H9 (cell line): Measurements from ENCODE around the gene FAM3C. TPM values are rescaled to one million over a fixed set of nuclear protein-coding genes. Genes with fewer than 3 reads are reported as not detected.

ENCODE experiments used
- DNase-seq: peaks from one replicate; pipeline ENCODE4 v3.0.0-alpha.2; 2017
- H2AFZ ChIP-seq: one replicate; pipeline ENCODE4 v1.6.1; 2013; ENCODE audit warnings: mild to moderate bottlenecking, low read length, control low read depth, moderate library complexity
- H2AK5ac ChIP-seq: 2 replicates; pipeline ENCODE4 v1.6.1; 2013; ENCODE audit warnings: low read length, control low read depth, mixed read lengths; ENCODE audit not compliant: insufficient read length
- H2BK120ac ChIP-seq: one replicate; pipeline ENCODE4 v1.6.1; 2013; ENCODE audit warnings: low read depth, mild to moderate bottlenecking, low read length, control low read depth, inconsistent platforms; ENCODE audit not compliant: poor library complexity, severe bottlenecking
- H2BK12ac ChIP-seq: 2 replicates; pipeline ENCODE4 v1.6.1; 2013; ENCODE audit warnings: low read length, control low read depth, mixed read lengths, low read depth; ENCODE audit not compliant: insufficient read length
- H2BK15ac ChIP-seq: 2 replicates; pipeline ENCODE4 v1.6.1; 2013; ENCODE audit warnings: low read depth, low read length, control low read depth
- H2BK20ac ChIP-seq: one replicate; pipeline ENCODE4 v1.6.1; 2013; ENCODE audit warnings: low read depth, mild to moderate bottlenecking, low read length, control low read depth, inconsistent platforms; ENCODE audit not compliant: poor library complexity, severe bottlenecking
- H2BK5ac ChIP-seq: 2 replicates; pipeline ENCODE4 v1.6.1; 2013; ENCODE audit warnings: low read length, control low read depth, mixed read lengths; ENCODE audit not compliant: insufficient read length
- H3K14ac ChIP-seq: 2 replicates; pipeline ENCODE4 v1.6.1; 2013; ENCODE audit warnings: low read length, control low read depth; ENCODE audit not compliant: insufficient read depth
- H3K18ac ChIP-seq: 2 replicates; pipeline ENCODE4 v1.6.1; 2013; ENCODE audit warnings: low read depth, mild to moderate bottlenecking, mixed read lengths, low read length, control low read depth; ENCODE audit not compliant: insufficient read length
- H3K23ac ChIP-seq: 2 replicates; pipeline ENCODE4 v1.6.1; 2013; ENCODE audit warnings: low read length, control low read depth, mixed read lengths, low read depth; ENCODE audit not compliant: insufficient read length
- H3K23me2 ChIP-seq: 2 replicates; pipeline ENCODE4 v1.6.1; 2013; ENCODE audit warnings: low read depth, mild to moderate bottlenecking, mixed read lengths, low read length, control low read depth; ENCODE audit not compliant: insufficient read length, poor library complexity, severe bottlenecking
- H3K27ac ChIP-seq: 2 replicates; pipeline ENCODE4 v1.5.1; 2013; ENCODE audit warnings: low read length, control low read depth, mixed read lengths, low read depth; ENCODE audit not compliant: insufficient read length
- H3K27me3 ChIP-seq: 2 replicates; pipeline ENCODE4 v1.6.1; 2013; ENCODE audit warnings: low read length, control low read depth, inconsistent platforms; ENCODE audit not compliant: insufficient read depth
- H3K4ac ChIP-seq: 2 replicates; pipeline ENCODE4 v1.6.1; 2013; ENCODE audit warnings: low read depth, mild to moderate bottlenecking, control low read depth, inconsistent platforms, low read length, moderate library complexity
- H3K4me1 ChIP-seq: 2 replicates; pipeline ENCODE4 v1.6.1; 2013; ENCODE audit warnings: low read length, control low read depth, inconsistent platforms; ENCODE audit not compliant: insufficient read depth
- H3K4me2 ChIP-seq: 2 replicates; pipeline ENCODE4 v1.6.1; 2013; ENCODE audit warnings: low read length, control low read depth, mixed read lengths; ENCODE audit not compliant: insufficient read length, insufficient read depth
- H3K56ac ChIP-seq: 2 replicates; pipeline ENCODE4 v1.6.1; 2013; ENCODE audit warnings: low read depth, mild to moderate bottlenecking, mixed read lengths, low read length, control low read depth; ENCODE audit not compliant: insufficient read length
- H3K79me1 ChIP-seq: 2 replicates; pipeline ENCODE4 v1.6.1; 2013; ENCODE audit warnings: low read depth, mild to moderate bottlenecking, moderate library complexity, low read length, control low read depth, inconsistent platforms; ENCODE audit not compliant: insufficient read depth, poor library complexity, severe bottlenecking
- H3K79me2 ChIP-seq: 2 replicates; pipeline ENCODE4 v1.6.1; 2013; ENCODE audit warnings: low read length, control low read depth, inconsistent platforms; ENCODE audit not compliant: insufficient read depth
- H3K9ac ChIP-seq: 2 replicates; pipeline ENCODE4 v1.6.1; 2013; ENCODE audit warnings: low read length, control low read depth, mixed read lengths; ENCODE audit not compliant: insufficient read length; ENCODE audit errors: extremely low read depth
- H3K9me3 ChIP-seq: one replicate; pipeline ENCODE4 v1.6.1; 2013; ENCODE audit warnings: low read depth, low read length, inconsistent platforms; ENCODE audit not compliant: control insufficient read depth
- H3T11ph ChIP-seq: one replicate; pipeline ENCODE4 v1.6.1; 2013; ENCODE audit warnings: mild to moderate bottlenecking, low read length, control low read depth, inconsistent platforms
- H4K20me1 ChIP-seq: one replicate; pipeline ENCODE4 v1.6.1; 2013; ENCODE audit not compliant: control insufficient read depth, insufficient read length, insufficient read depth
- H4K5ac ChIP-seq: 2 replicates; pipeline ENCODE4 v1.6.1; 2013; ENCODE audit warnings: low read depth, mild to moderate bottlenecking, mixed read lengths, low read length, control low read depth; ENCODE audit not compliant: insufficient read length
- H4K8ac ChIP-seq: replicated peaks from 2 replicates; pipeline ENCODE4 v1.6.1; 2013; ENCODE audit warnings: low read length, control low read depth, mixed read lengths, low read depth; ENCODE audit not compliant: insufficient read length
- H4K91ac ChIP-seq: 2 replicates; pipeline ENCODE4 v1.6.1; 2013; ENCODE audit warnings: low read depth, mild to moderate bottlenecking, moderate library complexity, mixed read lengths, low read length, control low read depth; ENCODE audit not compliant: insufficient read length
- H3K27ac Mint-ChIP-seq, 3 experiments: 2 replicates in 2 of 3; 3 replicates in 1 of 3; pipeline ENCODE4 v1.8.0; 2020 to 2021; ENCODE audit warnings: mixed read lengths in 3 of 3, mild to moderate bottlenecking in 1 of 3, moderate library complexity in 1 of 3
- H3K27me3 Mint-ChIP-seq: 2 replicates; pipeline ENCODE4 v1.8.0; 2021; ENCODE audit warnings: low read depth, mild to moderate bottlenecking, moderate library complexity, mixed read lengths
- H3K36me3 Mint-ChIP-seq, 3 experiments: 2 replicates in 2 of 3; 3 replicates in 1 of 3; pipeline ENCODE4 v1.8.0; 2020 to 2021; ENCODE audit warnings: low read depth in 3 of 3, mixed read lengths in 3 of 3; ENCODE audit not compliant: insufficient read depth in 1 of 3
- H3K4me1 Mint-ChIP-seq, 2 experiments: 2 replicates each; pipeline ENCODE4 v1.8.0; 2020; ENCODE audit warnings: mixed read lengths in 2 of 2
- H3K4me3 Mint-ChIP-seq, 2 experiments: 2 replicates in 1 of 2; 3 replicates in 1 of 2; pipeline ENCODE4 v1.8.0; 2020 to 2021; ENCODE audit warnings: mild to moderate bottlenecking in 2 of 2, mixed read lengths in 2 of 2, moderate library complexity in 1 of 2
- H3K9me3 Mint-ChIP-seq, 2 experiments: 2 replicates in 1 of 2; 3 replicates in 1 of 2; pipeline ENCODE4 v1.8.0; 2020; ENCODE audit warnings: mild to moderate bottlenecking in 2 of 2, mixed read lengths in 2 of 2, moderate library complexity in 1 of 2
- WGBS: extraction: QIAGEN DNeasy Blood & Tissue Kit; methylation state at CpG from one replicate; pipeline ENCODE4 v1.1.7; 2013; ENCODE audit warnings: missing lambda C conversion rate, low lambda C conversion rate, mixed read lengths; ENCODE audit not compliant: insufficient read length; ENCODE audit errors: extremely low coverage; 5-methylcytosine and 5-hydroxymethylcytosine counted together
- total RNA-seq: library from RNA; stranded (reverse); gene quantifications from 2 replicates; pipeline ENCODE4 v1.2.1, GENCODE V29; 2021
- TF ChIP-seq, protein P1 (sequence below): fragments of 200-600 bp; sonication (generic); conservative IDR thresholded peaks from 3 replicates; pipeline ENCODE4 v1.8.0; 2021; ENCODE audit warnings: antibody characterized with exemption, mild to moderate bottlenecking

Gene FAM3C
- total RNA-seq, 1 experiment from 2014 or later: 64.5 TPM

DNA sequence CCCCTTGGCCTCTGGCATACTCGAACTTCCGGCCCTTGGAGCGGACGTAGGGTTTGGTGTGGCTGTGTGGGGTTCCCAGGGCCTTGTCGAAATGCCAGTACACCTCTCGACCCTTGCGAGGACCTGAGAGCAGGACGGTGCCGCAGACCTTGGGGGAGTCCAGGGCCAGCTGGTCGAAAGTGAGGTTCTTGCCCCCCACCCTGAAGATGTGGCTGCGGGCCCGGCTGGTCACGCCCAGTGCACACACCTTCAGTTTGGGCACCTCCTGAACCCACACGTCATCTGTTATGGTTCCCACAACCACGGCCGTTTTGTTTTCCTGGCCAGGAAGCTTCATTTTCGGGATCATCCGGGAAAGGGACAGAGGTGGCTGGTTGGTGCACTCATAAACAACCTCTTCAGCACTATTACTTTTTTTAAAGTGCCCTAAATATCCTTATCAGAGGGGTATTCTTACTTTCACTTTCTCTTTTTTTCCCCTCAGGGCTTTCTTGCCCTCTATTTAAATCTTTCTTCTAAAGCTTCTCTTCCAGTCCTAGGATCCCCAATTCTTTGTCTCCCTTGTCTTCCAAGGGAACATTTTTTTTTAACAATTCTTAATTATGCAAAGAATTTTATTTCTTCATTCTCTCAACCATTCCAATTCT lies 44.9 kb upstream of the FAM3C start:
- no peaks in the 10 kb centered on the region for H3K79me2 ChIP-seq
- no peak overlapping the region for H3K56ac ChIP-seq
- H2AK5ac ChIP-seq: no peak overlapping the region
- H3K27me3 ChIP-seq: no peaks in the 10 kb centered on the region
- H4K8ac ChIP-seq: no peak overlapping the region
- no peak overlapping the region for H3K27ac ChIP-seq
- H3K9me3 Mint-ChIP-seq: peaks cover 9 to 14% of the 10 kb centered on the region in 2 experiments
- H3K4me3 Mint-ChIP-seq: no peak overlapping the region
- no peaks in the 10 kb centered on the region for H4K20me1 ChIP-seq
- H3K9ac ChIP-seq: no peak overlapping the region
- H2BK120ac ChIP-seq: no peak overlapping the region
- no peaks in the 10 kb centered on the region for H3K9me3 ChIP-seq
- no peak overlapping the region for H3K23ac ChIP-seq
- TF ChIP-seq, protein P1, sequence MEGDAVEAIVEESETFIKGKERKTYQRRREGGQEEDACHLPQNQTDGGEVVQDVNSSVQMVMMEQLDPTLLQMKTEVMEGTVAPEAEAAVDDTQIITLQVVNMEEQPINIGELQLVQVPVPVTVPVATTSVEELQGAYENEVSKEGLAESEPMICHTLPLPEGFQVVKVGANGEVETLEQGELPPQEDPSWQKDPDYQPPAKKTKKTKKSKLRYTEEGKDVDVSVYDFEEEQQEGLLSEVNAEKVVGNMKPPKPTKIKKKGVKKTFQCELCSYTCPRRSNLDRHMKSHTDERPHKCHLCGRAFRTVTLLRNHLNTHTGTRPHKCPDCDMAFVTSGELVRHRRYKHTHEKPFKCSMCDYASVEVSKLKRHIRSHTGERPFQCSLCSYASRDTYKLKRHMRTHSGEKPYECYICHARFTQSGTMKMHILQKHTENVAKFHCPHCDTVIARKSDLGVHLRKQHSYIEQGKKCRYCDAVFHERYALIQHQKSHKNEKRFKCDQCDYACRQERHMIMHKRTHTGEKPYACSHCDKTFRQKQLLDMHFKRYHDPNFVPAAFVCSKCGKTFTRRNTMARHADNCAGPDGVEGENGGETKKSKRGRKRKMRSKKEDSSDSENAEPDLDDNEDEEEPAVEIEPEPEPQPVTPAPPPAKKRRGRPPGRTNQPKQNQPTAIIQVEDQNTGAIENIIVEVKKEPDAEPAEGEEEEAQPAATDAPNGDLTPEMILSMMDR: no peak
- no peak overlapping the region for H4K5ac ChIP-seq
- peaks cover 4 to 17% (median 8%) of the 10 kb centered on the region in 3 experiments; a peak in 6 of 7 replicates for H3K36me3 Mint-ChIP-seq
- H3K4me1 ChIP-seq: no peaks in the 10 kb centered on the region; the same call in 1 of the 2 replicates
- H3K4me1 Mint-ChIP-seq: peaks cover 16 to 19% of the 10 kb centered on the region in 2 experiments
- no peak overlapping the region for H3K14ac ChIP-seq
- H3K4ac ChIP-seq: no peak overlapping the region
- peak overlapping the region; percentile 50 for H3K18ac ChIP-seq
- no peaks in the 10 kb centered on the region for H3K79me1 ChIP-seq
- no peak overlapping the region for H2BK5ac ChIP-seq
- H4K91ac ChIP-seq: no peak overlapping the region
- H3K23me2 ChIP-seq: no peaks in the 10 kb centered on the region
- WGBS: no CpG with 5 or more reads among the region's 18 CpGs
- H2BK15ac ChIP-seq: no peak overlapping the region
- no peak overlapping the region for H3K27ac Mint-ChIP-seq
- H3K27me3 Mint-ChIP-seq: no peaks in the 10 kb centered on the region; the same call in 1 of the 2 replicates
- no peak overlapping the region for H3T11ph ChIP-seq
- H3K4me2 ChIP-seq: no peak overlapping the region
- no peak overlapping the region for H2AFZ ChIP-seq
- no peak for DNase-seq
- H2BK20ac ChIP-seq: no peak overlapping the region
- no peak overlapping the region for H2BK12ac ChIP-seq
